Upper lobe of right lung (tissue), 1 donor: ENCODE data around the gene SIAH3. TPM values are rescaled to one million over a fixed set of nuclear protein-coding genes. Genes with fewer than 3 reads are reported as not detected.
"Not testable (repeated sequence)": the region's sequence is repeated elsewhere in the genome, so short reads cannot be mapped to it uniquely, and the experiment has no call there.

Experiments used
- ATAC-seq: fragments of 200-7000 bp; cut with Tn5 transposase; one replicate; pipeline ENCODE4 v1.9.1; 2020; ENCODE audit warnings: mild to moderate bottlenecking, moderate library complexity
- DNase-seq: peaks from one replicate; pipeline ENCODE4 v3.0.0-alpha.2; 2020
- H3K27ac ChIP-seq: fragments of 200-600 bp; one replicate; pipeline ENCODE4 v1.8.0; 2022
- H3K27me3 ChIP-seq: fragments of 200-600 bp; one replicate; pipeline ENCODE4 v1.8.0; 2022; ENCODE audit warnings: mild to moderate bottlenecking
- H3K36me3 ChIP-seq: fragments of 200-600 bp; one replicate; pipeline ENCODE4 v1.8.0; 2022
- H3K4me1 ChIP-seq: fragments of 200-600 bp; one replicate; pipeline ENCODE4 v1.8.0; 2022
- H3K4me3 ChIP-seq: fragments of 200-600 bp; one replicate; pipeline ENCODE4 v1.8.0; 2022; ENCODE audit warnings: mild to moderate bottlenecking
- H3K9me3 ChIP-seq: fragments of 200-600 bp; one replicate; pipeline ENCODE4 v1.8.0; 2022
- intact Hi-C: fragments of 100-400 bp; cut with DNase I; formaldehyde crosslinking; loops from one replicate; pipeline ENCODE4 v1.11.0; 2022
- total RNA-seq: library from RNA; stranded (reverse); fragmentation: NEBNext Ultra II Directional; extraction: Animal tissue kit (Norgen Biotek cat#: 25700); gene quantifications from one replicate; pipeline ENCODE4 v1.2.1, GENCODE V29; 2021
- TF ChIP-seq, protein P1 (sequence below): fragments of 200-600 bp; IDR thresholded peaks from one replicate; pipeline ENCODE4 v1.8.0; 2022; ENCODE audit warnings: antibody characterized with exemption
- donor health status: DM: no; HTN: yes; CAD: no; lungs with severe emphysema.

SIAH3 gene
- total RNA-seq, 1 donor from 2014 or later = not detected

DNA sequence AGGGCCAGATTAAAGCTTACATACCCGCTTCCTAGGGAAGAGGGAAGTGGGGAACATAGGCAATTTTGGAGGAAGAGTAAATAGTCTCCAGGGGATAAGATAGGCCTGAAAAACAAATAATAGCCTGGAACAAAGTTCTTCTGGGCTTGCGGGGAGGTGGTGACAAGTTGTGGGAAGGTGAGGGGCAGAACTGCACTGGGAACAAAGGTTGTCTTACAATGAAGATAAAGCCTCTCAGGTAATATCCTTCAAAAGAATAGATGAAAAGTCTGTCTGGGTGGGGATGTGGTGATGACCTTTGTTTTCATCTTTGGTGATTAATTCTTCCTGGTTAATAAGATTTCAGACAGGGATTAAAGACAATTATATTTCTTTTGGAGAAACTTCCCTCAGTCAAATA lies 80.7 kb downstream of the SIAH3 start:
- DNase-seq (no peak), ATAC-seq (no peak)
- intact Hi-C loops = no loop called here
- H3K27ac ChIP-seq = no peak overlapping the region
- H3K4me1 ChIP-seq = no peaks in the 10 kb centered on the region
- H3K9me3 ChIP-seq = no peaks in the 10 kb centered on the region
- no peaks in the 10 kb centered on the region for H3K36me3 ChIP-seq
- H3K4me3 ChIP-seq = no peak overlapping the region
- H3K27me3 ChIP-seq = no peaks in the 10 kb centered on the region
- TF ChIP-seq, protein P1, sequence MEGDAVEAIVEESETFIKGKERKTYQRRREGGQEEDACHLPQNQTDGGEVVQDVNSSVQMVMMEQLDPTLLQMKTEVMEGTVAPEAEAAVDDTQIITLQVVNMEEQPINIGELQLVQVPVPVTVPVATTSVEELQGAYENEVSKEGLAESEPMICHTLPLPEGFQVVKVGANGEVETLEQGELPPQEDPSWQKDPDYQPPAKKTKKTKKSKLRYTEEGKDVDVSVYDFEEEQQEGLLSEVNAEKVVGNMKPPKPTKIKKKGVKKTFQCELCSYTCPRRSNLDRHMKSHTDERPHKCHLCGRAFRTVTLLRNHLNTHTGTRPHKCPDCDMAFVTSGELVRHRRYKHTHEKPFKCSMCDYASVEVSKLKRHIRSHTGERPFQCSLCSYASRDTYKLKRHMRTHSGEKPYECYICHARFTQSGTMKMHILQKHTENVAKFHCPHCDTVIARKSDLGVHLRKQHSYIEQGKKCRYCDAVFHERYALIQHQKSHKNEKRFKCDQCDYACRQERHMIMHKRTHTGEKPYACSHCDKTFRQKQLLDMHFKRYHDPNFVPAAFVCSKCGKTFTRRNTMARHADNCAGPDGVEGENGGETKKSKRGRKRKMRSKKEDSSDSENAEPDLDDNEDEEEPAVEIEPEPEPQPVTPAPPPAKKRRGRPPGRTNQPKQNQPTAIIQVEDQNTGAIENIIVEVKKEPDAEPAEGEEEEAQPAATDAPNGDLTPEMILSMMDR = no peak

DNA sequence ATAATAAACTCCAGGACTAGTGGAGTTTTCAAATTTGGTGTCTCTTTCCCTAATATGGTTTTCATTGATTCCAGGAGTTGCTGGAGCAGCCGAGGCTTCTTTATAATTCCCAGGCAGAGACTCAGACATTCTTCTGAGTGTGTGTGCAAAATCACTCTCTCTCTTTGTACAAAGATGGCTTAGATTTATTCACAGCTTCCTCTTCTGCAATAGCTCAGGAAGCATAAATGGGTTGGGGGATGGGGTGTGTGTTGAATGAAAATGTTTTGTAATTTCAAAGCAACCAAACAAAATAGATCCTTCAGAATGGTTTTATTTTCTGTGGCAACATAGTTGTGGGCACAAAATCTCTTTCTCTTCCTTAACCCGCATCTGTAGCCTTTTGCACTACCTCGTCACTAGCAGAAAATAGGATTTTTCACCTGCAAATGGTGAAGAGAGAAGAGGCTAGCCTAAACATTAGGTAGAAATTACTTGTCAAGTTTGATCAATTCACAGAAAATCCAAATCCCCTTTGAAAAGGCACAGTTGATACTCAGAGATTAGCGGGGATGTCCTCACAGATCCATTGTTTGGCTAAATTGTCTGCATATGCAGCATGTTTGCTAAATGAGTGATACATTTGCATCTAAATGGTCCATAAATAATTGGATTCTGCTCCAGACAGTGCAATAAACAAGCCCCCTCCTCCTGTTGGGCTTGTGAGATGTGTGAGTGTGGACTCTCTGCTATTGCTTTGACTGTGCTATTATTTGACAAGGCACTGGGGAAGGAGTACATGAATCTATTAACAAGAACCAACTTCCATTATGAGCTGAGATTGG lies 82.7 kb downstream of the SIAH3 start:
- TF ChIP-seq, protein P1 = no peak
- H3K36me3 ChIP-seq = no peaks in the 10 kb centered on the region
- no peaks in the 10 kb centered on the region for H3K4me1 ChIP-seq
- DNase-seq (no peak), ATAC-seq (no peak)
- intact Hi-C loops = no loop called here
- no peak overlapping the region for H3K27ac ChIP-seq
- no peaks in the 10 kb centered on the region for H3K27me3 ChIP-seq
- no peaks in the 10 kb centered on the region for H3K9me3 ChIP-seq
- no peak overlapping the region for H3K4me3 ChIP-seq

GRCh38 chr13:45765464-45765863 lies 86.1 kb downstream of the SIAH3 start:
- no peak overlapping the region for H3K27ac ChIP-seq
- H3K36me3 ChIP-seq = no peaks in the 10 kb centered on the region
- H3K4me1 ChIP-seq = no peaks in the 10 kb centered on the region
- H3K9me3 ChIP-seq = no peaks in the 10 kb centered on the region
- TF ChIP-seq, protein P1 = no peak
- ATAC-seq (no peak), DNase-seq (no peak)
- no peaks in the 10 kb centered on the region for H3K27me3 ChIP-seq
- no peak overlapping the region for H3K4me3 ChIP-seq
- intact Hi-C loops = no loop called here

DNA sequence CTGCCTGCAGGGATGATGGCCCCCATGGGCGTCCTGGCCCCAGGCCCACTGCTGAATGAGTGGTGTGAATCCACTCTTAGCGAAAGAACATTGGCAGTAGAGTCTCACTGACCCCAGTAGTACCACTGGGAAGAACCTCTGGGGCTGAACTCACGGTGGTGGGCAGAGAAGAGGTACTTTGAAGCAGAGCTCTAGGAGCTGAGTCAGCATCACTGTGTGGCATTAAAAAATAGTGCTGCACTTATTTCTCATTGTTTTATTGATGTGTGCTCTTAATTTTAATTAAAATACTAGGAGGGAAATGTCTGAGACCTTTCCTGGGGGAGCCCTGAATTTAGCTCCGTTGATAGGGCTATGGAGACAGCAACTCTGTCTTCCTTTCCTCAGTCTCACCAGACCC lies 88.1 kb downstream of the SIAH3 start:
- DNase-seq = no peak
- no peak for ATAC-seq
- intact Hi-C loops = no loop called here

DNA sequence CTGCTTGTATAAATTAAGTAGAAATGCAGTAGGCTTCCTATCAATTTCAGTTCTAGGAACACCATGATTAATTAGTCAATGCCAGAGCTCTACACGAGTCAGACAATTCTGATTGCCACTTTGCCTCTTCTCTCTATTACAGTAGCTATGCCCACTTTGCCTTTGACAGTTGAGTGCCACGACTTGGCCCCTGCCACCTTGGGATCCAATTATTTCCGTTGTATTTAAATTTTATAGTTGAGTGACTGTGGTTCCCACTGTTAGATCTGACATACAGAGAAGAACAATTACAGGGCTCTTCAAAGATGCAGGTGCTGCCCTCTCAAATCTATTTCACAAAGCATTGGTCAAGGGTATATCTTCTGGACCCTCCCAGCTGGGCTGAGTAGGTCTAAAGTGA lies 94.0 kb downstream of the SIAH3 start:
- H3K27ac ChIP-seq, DNase-seq, ATAC-seq, H3K27me3 ChIP-seq, H3K36me3 ChIP-seq, H3K9me3 ChIP-seq, H3K4me1 ChIP-seq, H3K4me3 ChIP-seq, intact Hi-C loops: not testable (repeated sequence)

More for the DNA sequence above, 88.1 kb downstream of the SIAH3 start:
- no peaks in the 10 kb centered on the region for H3K36me3 ChIP-seq
- H3K4me3 ChIP-seq = no peak overlapping the region
- H3K4me1 ChIP-seq = no peaks in the 10 kb centered on the region
- no peak overlapping the region for H3K27ac ChIP-seq
- no peaks in the 10 kb centered on the region for H3K27me3 ChIP-seq
- H3K9me3 ChIP-seq = no peaks in the 10 kb centered on the region
- TF ChIP-seq, protein P1 = no peak

- H3K27me3 ChIP-seq, H3K27ac ChIP-seq, H3K9me3 ChIP-seq, ATAC-seq, H3K36me3 ChIP-seq, intact Hi-C loops, H3K4me1 ChIP-seq, DNase-seq, H3K4me3 ChIP-seq: not testable (repeated sequence)
Measured at GRCh38 chr13:45756498-45756897, 95.1 kb downstream of the SIAH3 start.
